GM18508 (cell line): ENCODE results near the gene MRO.
"Not testable (repeated sequence)": the region's sequence is repeated elsewhere in the genome, so short reads cannot be mapped to it uniquely, and the experiment has no call there.

ENCODE experiments used
- ATAC-seq: cut with Tn5 transposase; IDR thresholded peaks from one replicate; pipeline ENCODE4 v1.9.1; 2021; ENCODE audit warnings: moderate number of reproducible peaks; ENCODE audit not compliant: insufficient read depth, unreplicated experiment

The MRO gene

GRCh38 chr18:50793641-50794565 lies 25.9 kb downstream of the MRO start:
- no peak for ATAC-seq

- no peak for ATAC-seq
Measured at GRCh38 chr18:50792885-50793284, 26.9 kb downstream of the MRO start.

- no peak for ATAC-seq
Measured at GRCh38 chr18:50791599-50792438, 28.0 kb downstream of the MRO start.

GRCh38 chr18:50790948-50791347 lies 28.9 kb downstream of the MRO start:
- ATAC-seq = no peak

- ATAC-seq = no peak
Measured at GRCh38 chr18:50790241-50790640, 29.6 kb downstream of the MRO start.

GRCh38 chr18:50788284-50788683 lies 31.5 kb downstream of the MRO start:
- ATAC-seq = no peak

- ATAC-seq = no peak
Measured at GRCh38 chr18:50786864-50787263, 33.0 kb downstream of the MRO start.

- no peak for ATAC-seq
Measured at GRCh38 chr18:50783553-50783952, 36.3 kb downstream of the MRO start.

- not testable (repeated sequence) for ATAC-seq
Measured at GRCh38 chr18:50779021-50779420, 40.8 kb downstream of the MRO start.

- ATAC-seq = no peak
Measured at GRCh38 chr18:50776383-50776782, 43.4 kb downstream of the MRO start.

- no peak for ATAC-seq
Measured at GRCh38 chr18:50775726-50776125, 44.1 kb downstream of the MRO start.

GRCh38 chr18:50775207-50775606 lies 44.6 kb downstream of the MRO start:
- ATAC-seq = no peak

- ATAC-seq = no peak
Measured at GRCh38 chr18:50769463-50769862, 50.4 kb downstream of the MRO start.

- no peak for ATAC-seq
Measured at GRCh38 chr18:50757358-50757757, 62.5 kb downstream of the MRO start.

GRCh38 chr18:50754297-50754696 lies 65.5 kb downstream of the MRO start:
- ATAC-seq = no peak

- ATAC-seq = no peak
Measured at GRCh38 chr18:50753311-50753710, 66.5 kb downstream of the MRO start.

GRCh38 chr18:50751947-50752346 lies 67.9 kb downstream of the MRO start:
- ATAC-seq = no peak

- ATAC-seq = no peak
Measured at GRCh38 chr18:50751490-50751889, 68.3 kb downstream of the MRO start.

GRCh38 chr18:50750546-50750945 lies 69.3 kb downstream of the MRO start:
- no peak for ATAC-seq

GRCh38 chr18:50749945-50750344 lies 69.9 kb downstream of the MRO start:
- no peak for ATAC-seq

GRCh38 chr18:50749421-50749820 lies 70.4 kb downstream of the MRO start:
- ATAC-seq = no peak
